Measurements from ENCODE around the gene PLA2G6.

Gene PLA2G6

DNA sequence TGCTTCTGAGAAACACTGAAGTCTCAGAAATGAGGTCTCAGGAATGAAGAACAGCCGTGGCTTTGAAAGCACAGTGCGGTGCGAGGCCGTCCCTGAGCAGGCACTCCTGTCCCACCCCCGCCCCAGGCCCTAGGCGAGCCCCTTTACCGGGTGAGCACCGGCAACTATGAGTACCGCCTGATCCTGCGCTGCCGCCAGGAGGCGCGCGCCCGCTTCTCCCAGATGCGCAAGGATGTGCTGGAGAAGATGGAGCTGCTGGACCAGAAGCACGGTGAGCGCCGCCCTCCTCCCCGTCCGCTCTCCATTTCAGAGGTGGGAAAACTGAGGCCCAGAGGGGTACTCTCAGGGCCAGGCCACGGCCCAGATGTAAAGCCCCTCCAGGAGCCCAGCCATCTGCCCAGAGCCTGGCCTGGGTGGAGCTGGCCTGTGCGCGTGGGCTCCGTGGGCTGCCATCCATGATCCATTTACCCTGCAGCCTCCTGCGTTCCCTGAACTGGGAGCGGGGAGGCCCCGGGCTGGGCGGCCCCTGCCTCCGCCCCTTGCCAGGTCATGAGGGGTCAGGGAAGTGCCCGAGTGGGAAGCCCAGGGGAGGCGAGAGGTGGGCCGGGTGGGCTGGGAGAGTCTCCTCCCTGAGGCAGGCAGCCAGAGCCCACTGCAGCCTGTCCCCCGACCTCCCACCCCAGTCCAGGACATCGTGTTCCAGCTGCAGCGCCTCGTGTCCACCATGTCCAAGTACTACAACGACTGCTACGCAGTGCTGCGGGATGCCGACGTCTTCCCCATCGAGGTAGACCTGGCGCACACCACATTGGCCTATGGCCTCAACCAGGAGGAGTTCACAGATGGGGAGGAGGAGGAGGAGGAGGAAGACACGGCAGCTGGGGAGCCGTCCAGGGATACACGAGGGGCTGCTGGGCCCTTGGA, 107.2 kb downstream of the PLA2G6 start:
- Histone ChIP-seq H4K20me1 (ENCODE audit: insufficient read depth) (no peaks in the 10 kb centered on the region), H3K27ac (no peak overlapping the region), H3K4me3 (IDR thresholded peaks at IDR 0.05; ENCODE audit: insufficient read depth, low read depth, low read length) (no peak overlapping the region), H3K27me3 (ENCODE audit: insufficient read depth, low read depth) (no peaks in the 10 kb centered on the region), H3K4me2 (no peak overlapping the region), H3K4me1 (ENCODE audit: low read depth, poor library complexity, severe bottlenecking) (peaks cover 10% of the 10 kb centered on the region), H2AFZ (ENCODE audit: low read depth) (no peak overlapping the region), H3K9ac (no peak overlapping the region), H3K36me3 (ENCODE audit: insufficient read depth) (no peaks in the 10 kb centered on the region), H3K79me2 (ENCODE audit: insufficient read depth, low read depth) (no peaks in the 10 kb centered on the region)
- TF ChIP-seq, protein P1, sequence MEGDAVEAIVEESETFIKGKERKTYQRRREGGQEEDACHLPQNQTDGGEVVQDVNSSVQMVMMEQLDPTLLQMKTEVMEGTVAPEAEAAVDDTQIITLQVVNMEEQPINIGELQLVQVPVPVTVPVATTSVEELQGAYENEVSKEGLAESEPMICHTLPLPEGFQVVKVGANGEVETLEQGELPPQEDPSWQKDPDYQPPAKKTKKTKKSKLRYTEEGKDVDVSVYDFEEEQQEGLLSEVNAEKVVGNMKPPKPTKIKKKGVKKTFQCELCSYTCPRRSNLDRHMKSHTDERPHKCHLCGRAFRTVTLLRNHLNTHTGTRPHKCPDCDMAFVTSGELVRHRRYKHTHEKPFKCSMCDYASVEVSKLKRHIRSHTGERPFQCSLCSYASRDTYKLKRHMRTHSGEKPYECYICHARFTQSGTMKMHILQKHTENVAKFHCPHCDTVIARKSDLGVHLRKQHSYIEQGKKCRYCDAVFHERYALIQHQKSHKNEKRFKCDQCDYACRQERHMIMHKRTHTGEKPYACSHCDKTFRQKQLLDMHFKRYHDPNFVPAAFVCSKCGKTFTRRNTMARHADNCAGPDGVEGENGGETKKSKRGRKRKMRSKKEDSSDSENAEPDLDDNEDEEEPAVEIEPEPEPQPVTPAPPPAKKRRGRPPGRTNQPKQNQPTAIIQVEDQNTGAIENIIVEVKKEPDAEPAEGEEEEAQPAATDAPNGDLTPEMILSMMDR (conservative IDR thresholded peaks at IDR 0.05; ENCODE audit: low read depth, low read length) = no peak

DNA sequence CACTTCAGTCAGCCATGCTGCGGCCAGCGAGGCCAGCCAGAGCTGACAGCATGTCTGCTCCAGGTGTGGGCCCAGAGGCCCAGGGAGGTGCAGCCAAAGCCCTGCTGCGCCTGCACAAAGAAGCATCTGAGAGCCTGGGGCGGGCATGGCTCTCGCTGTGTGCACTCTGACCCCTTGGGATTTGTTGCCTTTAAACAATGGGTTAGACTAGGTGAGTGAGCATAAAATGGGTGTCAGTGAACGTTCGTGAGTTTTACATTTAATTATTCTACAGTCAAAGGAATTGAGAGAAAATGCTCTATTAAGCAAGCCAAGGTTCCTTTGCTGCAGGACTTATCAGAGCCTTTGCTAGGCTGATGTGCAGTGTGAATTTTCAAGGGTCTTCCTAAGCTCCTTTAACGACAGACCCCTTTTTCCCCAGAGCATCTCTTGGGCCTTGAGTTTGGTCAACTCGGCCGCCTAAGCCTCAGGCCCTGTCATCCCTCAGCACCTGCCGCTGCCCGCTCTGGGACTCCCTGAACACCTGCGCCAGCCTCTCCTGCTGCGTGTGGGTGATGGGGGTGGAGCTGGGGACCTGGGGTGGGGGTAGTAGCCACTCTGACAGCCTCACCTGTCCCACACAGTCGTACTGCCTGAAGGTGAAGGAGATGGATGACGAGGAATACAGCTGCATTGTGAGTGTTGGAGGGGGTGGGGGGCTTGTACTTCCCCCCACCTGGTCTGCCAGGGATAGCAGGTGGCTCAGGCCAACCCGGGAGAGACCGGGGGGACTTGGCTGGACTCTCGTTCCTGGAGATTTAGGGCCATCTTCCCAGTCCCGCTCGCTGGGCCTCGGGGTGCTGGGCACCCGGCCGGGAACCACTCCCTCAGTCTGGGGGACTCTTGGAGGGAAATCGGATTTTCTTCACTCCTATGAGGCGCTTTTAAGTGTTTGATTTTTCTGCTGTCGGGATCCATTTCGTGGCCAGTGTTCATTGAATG, 108.2 kb downstream of the PLA2G6 start:
- Histone ChIP-seq H3K36me3 (ENCODE audit: insufficient read depth) (no peaks in the 10 kb centered on the region), H3K27me3 (ENCODE audit: insufficient read depth, low read depth) (no peaks in the 10 kb centered on the region), H2AFZ (ENCODE audit: low read depth) (no peak overlapping the region), H3K79me2 (ENCODE audit: insufficient read depth, low read depth) (no peaks in the 10 kb centered on the region), H4K20me1 (ENCODE audit: insufficient read depth) (no peaks in the 10 kb centered on the region), H3K4me1 (ENCODE audit: low read depth, poor library complexity, severe bottlenecking) (peaks cover 20% of the 10 kb centered on the region), H3K9ac (no peak overlapping the region), H3K4me2 (no peak overlapping the region), H3K27ac (no peak overlapping the region), H3K4me3 (IDR thresholded peaks at IDR 0.05; ENCODE audit: insufficient read depth, low read depth, low read length) (no peak overlapping the region)
- TF ChIP-seq, protein P1 (conservative IDR thresholded peaks at IDR 0.05; ENCODE audit: low read depth, low read length) = no peak

DNA sequence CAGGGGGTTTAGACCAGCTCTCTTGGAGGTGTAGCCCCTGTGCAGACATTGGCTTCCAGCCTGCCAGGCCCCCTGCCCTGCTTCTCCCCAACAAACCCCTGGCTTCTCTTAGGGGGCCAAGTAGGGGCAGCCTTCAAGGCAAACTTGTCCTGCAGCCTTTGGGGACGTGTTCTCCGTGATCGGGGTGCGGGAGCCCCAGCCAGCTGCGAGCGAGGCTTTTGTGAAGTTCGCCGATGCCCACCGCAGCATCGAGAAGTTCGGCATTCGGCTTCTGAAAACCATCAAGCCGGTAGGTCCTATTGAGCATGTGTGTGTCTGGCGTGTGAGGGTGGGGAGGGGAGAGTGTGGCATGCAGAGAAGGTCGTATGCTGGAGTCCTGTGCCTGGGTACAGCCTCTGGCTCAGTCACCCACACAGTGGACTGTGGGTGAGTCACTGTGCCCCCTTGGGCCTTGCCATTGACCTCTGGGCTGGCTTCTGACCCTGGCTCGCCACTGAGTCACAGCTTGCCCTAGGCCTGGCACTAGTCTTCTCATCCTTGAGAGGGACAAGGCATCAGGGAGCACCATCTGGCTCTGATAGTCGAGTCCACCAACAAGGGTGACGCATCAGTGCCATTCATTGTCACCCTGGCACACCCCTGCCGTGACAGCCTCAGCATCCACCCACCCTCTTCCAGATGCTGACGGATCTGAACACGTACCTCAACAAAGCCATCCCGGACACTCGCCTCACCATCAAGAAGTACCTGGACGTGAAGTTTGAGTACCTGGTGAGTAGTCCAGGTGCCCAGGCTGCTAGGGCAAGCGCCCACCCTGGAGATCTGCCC, 109.1 kb downstream of the PLA2G6 start:
- Histone ChIP-seq H3K36me3 (ENCODE audit: insufficient read depth) (no peaks in the 10 kb centered on the region), H3K79me2 (ENCODE audit: insufficient read depth, low read depth) (no peaks in the 10 kb centered on the region), H3K9ac (no peak overlapping the region), H2AFZ (ENCODE audit: low read depth) (no peak overlapping the region), H3K4me1 (ENCODE audit: low read depth, poor library complexity, severe bottlenecking) (peaks cover 22% of the 10 kb centered on the region), H3K27ac (no peak overlapping the region), H3K4me3 (IDR thresholded peaks at IDR 0.05; ENCODE audit: insufficient read depth, low read depth, low read length) (no peak overlapping the region), H3K27me3 (ENCODE audit: insufficient read depth, low read depth) (no peaks in the 10 kb centered on the region), H4K20me1 (ENCODE audit: insufficient read depth) (no peaks in the 10 kb centered on the region), H3K4me2 (no peak overlapping the region)
- TF ChIP-seq, protein P1 (conservative IDR thresholded peaks at IDR 0.05; ENCODE audit: low read depth, low read length) = no peak
